ENCODE data around the gene KCNK10.
"Not testable (repeated sequence)": the region's sequence is repeated elsewhere in the genome, so short reads cannot be mapped to it uniquely, and the experiment has no call there.

KCNK10 gene

DNA sequence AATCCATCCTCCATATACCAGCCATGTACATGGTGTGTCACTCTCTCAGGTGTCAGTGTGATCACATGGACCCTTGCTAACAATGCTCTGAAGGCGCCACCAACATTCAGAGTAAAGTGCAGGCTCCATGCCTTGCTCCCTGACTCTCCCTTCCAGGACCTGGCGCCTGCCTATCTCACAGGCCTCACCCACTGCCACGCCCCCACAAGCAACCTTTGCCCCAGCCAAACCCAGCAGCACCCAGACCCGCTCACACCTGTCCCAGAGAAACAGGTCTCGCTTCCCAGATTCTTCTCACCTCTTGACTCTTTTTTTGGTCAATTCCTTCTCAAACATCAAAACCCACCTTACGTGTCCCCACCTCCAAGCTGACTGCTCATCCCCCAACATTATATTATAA lies 52.3 kb downstream of the KCNK10 start:
- DNase-seq (ENCODE audit: low read depth in 2 of 3, low spot score in 2 of 3): no peak

DNA sequence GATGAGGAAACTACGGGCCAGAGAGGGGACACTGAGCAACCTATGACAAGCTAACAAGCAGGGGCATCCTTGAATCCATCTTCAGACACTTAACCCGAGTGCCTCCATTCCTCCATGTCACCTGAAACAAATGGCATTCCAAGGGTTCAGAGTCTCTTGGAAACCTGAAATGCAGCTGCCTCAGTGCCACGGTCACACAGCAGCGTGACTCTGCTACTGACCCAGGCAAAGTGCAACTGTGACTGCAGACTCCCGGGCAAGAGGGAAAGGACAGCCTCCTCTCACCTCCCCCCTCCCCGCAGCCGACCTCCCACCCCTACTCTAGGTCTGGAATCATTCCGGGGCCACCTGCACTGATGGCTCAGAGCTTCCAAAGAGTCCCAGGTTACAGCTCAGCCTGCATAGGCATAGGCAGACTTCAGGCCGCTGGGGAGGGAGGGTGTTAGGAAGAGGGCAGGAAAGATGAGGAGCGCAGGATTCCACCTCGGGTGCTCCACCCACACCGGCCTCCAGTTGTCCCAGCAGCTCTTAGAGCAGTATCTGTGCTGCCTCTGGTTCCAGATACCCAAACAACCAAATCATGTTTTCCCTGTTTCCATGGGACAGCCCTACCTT lies 53.2 kb downstream of the KCNK10 start:
- no peak for DNase-seq (ENCODE audit: low read depth in 2 of 3, low spot score in 2 of 3)

GRCh38 chr14:88266474-88266873 lies 56.6 kb downstream of the KCNK10 start:
- DNase-seq (ENCODE audit: low read depth in 2 of 3, low spot score in 2 of 3): no peak

DNA sequence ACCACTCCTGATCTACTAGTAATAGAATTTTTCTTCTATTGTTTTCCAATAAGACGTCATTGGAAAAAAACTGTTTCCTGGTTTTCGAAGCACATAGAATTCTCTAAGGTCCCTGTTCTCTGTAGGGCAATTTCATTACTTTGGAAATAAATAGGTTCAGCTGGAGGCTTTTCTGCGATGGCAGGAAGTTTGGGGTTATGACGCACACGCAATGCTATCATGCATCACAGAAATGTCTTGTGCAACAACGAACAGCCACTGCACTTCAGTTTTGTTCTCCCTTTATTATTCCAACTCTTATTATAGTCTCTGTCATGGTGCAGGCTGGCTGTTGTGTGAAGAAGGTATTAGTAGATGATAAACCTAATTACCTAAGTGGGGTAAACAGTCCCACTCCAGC lies 59.0 kb downstream of the KCNK10 start:
- DNase-seq (ENCODE audit: low read depth in 2 of 3, low spot score in 2 of 3): no peak

GRCh38 chr14:88261302-88261701 lies 61.8 kb downstream of the KCNK10 start:
- DNase-seq (ENCODE audit: low read depth in 2 of 3, low spot score in 2 of 3): not testable (repeated sequence)

DNA sequence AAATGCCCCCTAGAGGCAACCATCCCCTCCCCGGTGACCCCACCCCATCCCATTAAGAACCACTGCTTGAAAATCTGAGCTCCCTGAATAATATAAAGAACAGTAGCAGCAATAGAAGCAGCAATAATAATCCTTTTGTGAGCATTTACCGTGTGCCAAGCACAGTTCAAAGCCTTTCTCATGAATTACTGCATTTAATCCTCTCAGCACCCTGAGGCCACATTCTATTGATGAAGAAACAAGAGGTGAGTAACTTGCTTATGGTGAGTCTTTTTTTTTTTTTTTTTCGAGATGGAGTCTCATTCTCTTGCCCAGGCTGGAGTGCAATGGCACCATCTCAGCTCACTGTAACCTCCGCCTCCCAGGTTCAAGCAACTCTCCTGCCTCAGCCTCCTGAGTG lies 65.0 kb downstream of the KCNK10 start:
- DNase-seq (ENCODE audit: low read depth in 2 of 3, low spot score in 2 of 3): no peak

DNA sequence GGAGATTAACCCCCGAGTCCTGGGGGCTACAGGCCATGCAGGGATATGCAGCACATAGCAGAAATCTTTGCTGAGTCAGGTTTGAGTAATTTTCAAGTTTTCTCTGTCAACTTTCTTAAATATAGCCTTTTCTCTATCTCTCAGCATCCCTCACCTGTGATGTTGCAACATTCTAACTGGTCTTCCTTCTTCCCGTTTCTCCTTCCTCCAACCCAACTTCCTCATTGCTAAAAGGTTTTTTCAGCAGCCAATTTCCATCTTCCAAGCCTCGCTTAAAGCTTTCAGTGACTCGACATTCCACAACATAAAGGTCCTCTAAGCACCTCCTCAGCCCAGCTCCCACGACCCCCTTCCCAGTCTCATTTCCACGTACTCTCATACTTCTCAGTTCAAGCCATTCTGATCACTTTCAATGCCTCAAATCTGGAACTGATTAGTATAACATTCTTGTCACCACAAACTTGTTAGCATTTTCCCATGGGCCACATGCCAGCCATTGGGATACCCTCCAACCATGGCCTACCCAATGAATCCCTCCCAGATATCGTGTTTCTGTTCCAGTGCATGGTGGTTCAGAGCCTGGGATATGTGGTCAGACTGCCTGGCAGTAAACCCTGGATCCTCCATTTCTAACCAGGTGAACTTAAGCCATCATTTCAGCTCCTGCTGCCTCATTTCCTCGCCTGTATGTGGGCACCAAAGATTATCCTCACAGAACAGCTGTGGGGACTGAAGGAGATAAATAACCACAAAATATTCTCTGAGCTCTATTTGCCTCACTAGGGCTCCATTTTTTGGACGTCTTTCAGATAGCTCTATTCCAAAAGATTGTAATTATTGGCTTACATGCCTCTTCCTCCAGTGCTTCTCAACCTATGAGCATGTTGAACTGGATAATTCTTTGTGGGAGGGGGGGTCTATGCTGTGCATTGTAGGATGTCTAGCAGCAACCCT lies 65.8 kb downstream of the KCNK10 start:
- DNase-seq (ENCODE audit: low read depth in 2 of 3, low spot score in 2 of 3): no peak

DNA sequence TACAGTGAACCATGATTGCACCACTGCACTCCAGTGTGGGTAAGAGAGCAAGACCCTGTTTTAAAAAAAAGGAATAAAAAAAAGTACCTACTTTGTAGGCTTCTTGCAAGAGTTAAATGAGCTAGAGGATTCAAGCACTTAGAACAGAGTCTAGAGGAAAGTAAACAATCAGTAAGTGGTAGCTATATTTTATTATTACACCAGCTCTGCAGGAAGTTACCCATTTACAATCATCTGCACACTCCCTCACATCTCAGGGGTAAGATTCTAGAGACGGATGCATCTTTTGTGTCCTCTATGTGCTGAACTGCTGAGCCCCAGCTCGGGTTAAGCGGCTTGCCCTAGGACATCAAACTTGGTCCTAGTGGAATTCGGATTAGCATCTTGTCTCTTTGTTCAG lies 67.3 kb downstream of the KCNK10 start:
- DNase-seq (ENCODE audit: low read depth in 2 of 3, low spot score in 2 of 3): no peak

DNA sequence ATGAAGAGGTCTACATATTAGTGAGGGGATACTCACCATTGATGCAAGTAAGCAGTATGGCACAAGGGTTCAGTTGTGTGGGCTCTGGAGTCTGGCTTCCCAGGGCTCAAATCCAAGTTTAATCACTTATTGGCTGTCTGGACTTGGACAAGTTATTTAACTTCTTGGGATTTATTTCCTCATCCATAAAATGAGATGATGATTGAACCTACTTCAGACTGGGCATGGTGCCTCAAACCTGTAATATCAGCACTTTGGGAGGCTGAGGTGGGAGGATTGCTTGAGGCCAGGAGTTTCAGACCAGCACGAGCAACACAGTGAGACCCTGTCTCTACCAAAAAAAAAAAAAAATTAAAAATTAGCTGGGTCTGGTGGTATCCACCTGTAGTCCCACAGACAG lies 67.9 kb downstream of the KCNK10 start:
- DNase-seq (ENCODE audit: low read depth in 2 of 3, low spot score in 2 of 3): no peak

DNA sequence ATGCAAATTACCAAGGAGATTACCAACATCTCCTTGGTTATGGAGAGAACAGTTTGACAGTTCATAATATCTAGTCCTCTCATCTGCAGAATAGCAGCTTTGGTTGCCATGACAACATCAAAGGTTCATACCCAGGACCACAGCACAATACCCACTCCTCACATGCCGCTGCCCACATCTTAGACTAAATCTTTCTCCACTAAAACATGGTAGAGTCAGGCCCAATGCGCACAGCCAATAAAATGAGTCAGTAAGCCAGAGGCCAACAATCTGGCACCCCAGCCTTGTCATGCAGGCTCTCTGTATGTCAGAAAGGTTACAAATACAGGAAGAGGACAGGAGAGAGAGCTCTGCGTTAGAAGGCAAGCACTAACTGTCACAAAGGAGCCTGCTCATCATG lies 70.6 kb downstream of the KCNK10 start:
- no peak for DNase-seq (ENCODE audit: low read depth in 2 of 3, low spot score in 2 of 3)

- no peak for DNase-seq (ENCODE audit: low read depth in 2 of 3, low spot score in 2 of 3)
Measured at GRCh38 chr14:88251650-88252049, 71.4 kb downstream of the KCNK10 start.

- no peak for DNase-seq (ENCODE audit: low read depth in 2 of 3, low spot score in 2 of 3)
Measured at GRCh38 chr14:88249266-88249665, 73.8 kb downstream of the KCNK10 start.

- DNase-seq (ENCODE audit: low read depth in 2 of 3, low spot score in 2 of 3): no peak
Measured at GRCh38 chr14:88248606-88249005, 74.5 kb downstream of the KCNK10 start.

- DNase-seq (ENCODE audit: low read depth in 2 of 3, low spot score in 2 of 3): no peak
Measured at GRCh38 chr14:88247228-88247627, 75.8 kb downstream of the KCNK10 start.

- DNase-seq (ENCODE audit: low read depth in 2 of 3, low spot score in 2 of 3): no peak
Measured at GRCh38 chr14:88245321-88245720, 77.7 kb downstream of the KCNK10 start.

- DNase-seq (ENCODE audit: low read depth in 2 of 3, low spot score in 2 of 3): no peak
Measured at GRCh38 chr14:88243946-88244345, 79.1 kb downstream of the KCNK10 start.

DNA sequence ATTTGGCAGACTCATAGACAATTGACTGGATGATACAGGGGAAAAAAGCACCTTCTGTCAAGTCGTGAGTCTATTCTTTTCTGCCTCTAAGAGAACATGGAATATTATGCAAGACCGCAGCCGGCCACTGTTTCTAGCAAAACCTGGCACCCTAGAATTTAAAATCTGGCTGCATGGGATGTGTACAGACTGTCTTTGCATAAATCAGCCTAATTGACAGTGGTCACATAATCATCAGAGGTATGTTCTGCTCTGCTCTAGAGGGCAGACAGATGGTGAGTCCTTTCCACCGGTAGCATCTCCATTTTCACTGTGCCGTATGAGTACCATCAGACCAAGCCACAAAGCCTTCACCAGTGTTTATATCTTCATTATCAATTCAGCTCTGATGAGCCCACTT lies 80.6 kb downstream of the KCNK10 start:
- DNase-seq (ENCODE audit: low read depth in 2 of 3, low spot score in 2 of 3): no peak

DNA sequence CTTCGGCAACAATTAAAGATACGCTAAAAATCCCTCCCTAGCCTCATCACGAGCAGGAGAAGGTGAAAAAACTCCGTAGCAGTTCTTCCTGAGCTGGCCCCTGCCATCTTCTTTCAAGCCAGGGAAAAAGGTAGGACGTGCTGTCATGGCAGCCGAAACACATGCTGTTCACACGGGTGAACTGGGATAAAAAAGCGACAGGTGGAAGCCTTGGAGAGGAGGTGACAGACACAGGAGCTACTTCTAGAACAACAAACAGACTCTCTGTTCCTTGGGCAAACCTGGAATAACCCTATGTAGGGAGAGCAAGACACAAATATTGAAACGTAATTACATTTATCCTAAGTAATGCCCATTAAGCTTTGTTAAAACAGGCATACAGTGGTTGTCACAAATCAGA lies 81.3 kb downstream of the KCNK10 start:
- no peak for DNase-seq (ENCODE audit: low read depth in 2 of 3, low spot score in 2 of 3)

DNA sequence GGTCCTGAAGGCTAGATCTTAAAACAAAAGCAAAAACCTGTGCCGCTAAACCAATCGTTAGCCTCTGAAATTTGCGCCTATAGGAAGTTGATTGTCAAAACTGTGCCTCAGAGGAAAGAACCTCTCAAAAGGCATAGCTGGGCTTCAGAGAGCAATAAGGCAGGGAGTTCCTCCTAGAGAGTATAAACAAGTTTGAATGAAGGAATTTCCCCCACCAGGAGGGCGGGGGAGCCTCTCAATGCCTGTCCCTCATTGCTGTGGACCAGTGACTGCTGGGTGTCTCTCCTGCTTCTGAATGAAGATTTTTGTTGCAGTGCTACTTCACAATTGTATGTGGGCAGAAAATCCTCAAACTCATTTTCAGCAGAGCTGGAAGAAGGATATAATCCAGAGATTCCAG lies 88.6 kb downstream of the KCNK10 start:
- no peak for DNase-seq (ENCODE audit: low read depth in 2 of 3, low spot score in 2 of 3)

DNA sequence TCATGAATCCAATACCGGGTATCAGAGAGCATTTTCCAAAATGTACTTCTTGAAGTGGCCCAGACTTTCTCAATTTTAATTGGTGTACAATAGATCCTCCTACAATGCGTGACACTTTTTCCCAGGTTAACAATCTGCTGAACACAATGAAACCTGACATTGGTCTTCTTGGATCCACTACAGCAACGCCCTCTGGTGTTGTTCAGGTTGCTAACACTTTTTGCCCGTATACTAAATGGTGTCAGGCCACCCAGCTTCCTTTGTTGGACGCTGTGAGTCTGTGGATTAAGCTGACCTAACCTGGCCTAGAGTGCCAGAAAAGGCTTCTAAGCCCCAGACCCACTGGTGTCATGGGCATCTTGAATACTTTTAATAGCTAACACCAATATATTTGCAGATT lies 89.2 kb downstream of the KCNK10 start:
- no peak for DNase-seq (ENCODE audit: low read depth in 2 of 3, low spot score in 2 of 3)

- DNase-seq (ENCODE audit: low read depth in 2 of 3, low spot score in 2 of 3): no peak
Measured at GRCh38 chr14:88232771-88233170, 90.3 kb downstream of the KCNK10 start.

- DNase-seq (ENCODE audit: low read depth in 2 of 3, low spot score in 2 of 3): no peak
Measured at GRCh38 chr14:88231603-88232002, 91.5 kb downstream of the KCNK10 start.

DNA sequence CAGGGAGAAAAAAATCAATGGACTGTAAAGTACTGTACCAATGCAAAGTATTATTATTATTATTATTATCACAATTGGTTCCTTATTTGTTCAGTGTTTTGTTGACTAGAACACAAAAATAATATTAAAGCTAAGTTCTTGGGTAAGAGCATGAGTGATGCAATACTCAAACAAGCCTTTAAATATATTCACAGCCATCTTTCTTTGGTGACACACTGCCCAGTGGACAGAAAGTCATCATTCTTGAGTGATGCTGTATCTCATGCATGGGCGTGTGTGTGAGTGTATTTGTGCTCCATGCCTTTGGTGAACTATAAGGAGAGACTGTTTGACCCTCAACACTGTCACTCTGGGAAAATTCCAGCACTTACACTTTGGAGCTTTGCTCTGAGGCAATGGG lies 93.6 kb downstream of the KCNK10 start:
- no peak for DNase-seq (ENCODE audit: low read depth in 2 of 3, low spot score in 2 of 3)
